Measurements from ENCODE around the gene MAGEH1. TPM values are rescaled to one million over a fixed set of nuclear protein-coding genes. Genes with fewer than 3 reads are reported as not detected.

The MAGEH1 gene
- total RNA-seq, 2 donors from 2014 or later, result 18.9 to 20.6 TPM

- Mint-ChIP-seq H3K36me3 (ENCODE audit: insufficient read depth in 2 of 2) (no peaks in the 10 kb centered on the region), H3K27ac (no peak overlapping the region), H3K4me3 (no peak overlapping the region), H3K9me3 (no peaks in the 10 kb centered on the region), H3K4me1 (ENCODE audit: low read depth) (no peaks in the 10 kb centered on the region), H3K27me3 (ENCODE audit: low read depth) (peaks cover 6% of the 10 kb centered on the region)
- DNase-seq (no peak), ATAC-seq (replicated peaks in 1 of 2) (no peak)
Observed at GRCh38 chrX:55480390-55481062, 28.6 kb downstream of the MAGEH1 start.

- Mint-ChIP-seq H3K36me3 (ENCODE audit: insufficient read depth in 2 of 2) (peaks cover 0 to 2% of the 10 kb centered on the region in 2 donors), H3K4me1 (ENCODE audit: low read depth) (peaks cover 5% of the 10 kb centered on the region), H3K27me3 (ENCODE audit: low read depth) (peaks cover 6% of the 10 kb centered on the region), H3K9me3 (no peaks in the 10 kb centered on the region), H3K27ac (no peak overlapping the region), H3K4me3 (no peak overlapping the region)
- DNase-seq (no peak), ATAC-seq (replicated peaks in 1 of 2) (no peak)
Observed at GRCh38 chrX:55484948-55485347, 33.0 kb downstream of the MAGEH1 start.

GRCh38 chrX:55486736-55487135, 34.8 kb downstream of the MAGEH1 start:
- no peak overlapping the region for H3K4me3 Mint-ChIP-seq
- no peak for DNase-seq
- peaks cover 0 to 2% of the 10 kb centered on the region in 2 donors for H3K36me3 Mint-ChIP-seq (ENCODE audit: insufficient read depth in 2 of 2)
- peaks cover 6% of the 10 kb centered on the region for H3K27me3 Mint-ChIP-seq (ENCODE audit: low read depth)
- no peaks in the 10 kb centered on the region for H3K9me3 Mint-ChIP-seq
- H3K27ac Mint-ChIP-seq, result no peak overlapping the region
- no peak for ATAC-seq (replicated peaks in 1 of 2)
- peaks cover 5% of the 10 kb centered on the region for H3K4me1 Mint-ChIP-seq (ENCODE audit: low read depth)

GRCh38 chrX:55487143-55487542, 35.2 kb downstream of the MAGEH1 start:
- no peak overlapping the region for H3K27ac Mint-ChIP-seq
- H3K4me1 Mint-ChIP-seq (ENCODE audit: low read depth), result peaks cover 5% of the 10 kb centered on the region
- peaks cover 1% of the 10 kb centered on the region for H3K27me3 Mint-ChIP-seq (ENCODE audit: low read depth)
- no peak for ATAC-seq (replicated peaks in 1 of 2)
- H3K36me3 Mint-ChIP-seq (ENCODE audit: insufficient read depth in 2 of 2), result peaks cover 0 to 2% of the 10 kb centered on the region in 2 donors
- peak overlapping the region in 1 of 2 donors; percentile 83 for H3K4me3 Mint-ChIP-seq
- no peaks in the 10 kb centered on the region for H3K9me3 Mint-ChIP-seq
- no peak for DNase-seq

- Mint-ChIP-seq H3K36me3 (ENCODE audit: insufficient read depth in 2 of 2) (peaks cover 0 to 2% of the 10 kb centered on the region in 2 donors), H3K4me1 (ENCODE audit: low read depth) (peaks cover 5% of the 10 kb centered on the region), H3K4me3 (peak overlapping the region; percentile 79 to 83), H3K27me3 (ENCODE audit: low read depth) (no peaks in the 10 kb centered on the region), H3K9me3 (no peaks in the 10 kb centered on the region), H3K27ac (no peak overlapping the region)
- DNase-seq, result no peak
- peak in 1 of 2 donors; percentile 8 for ATAC-seq (replicated peaks in 1 of 2)
Observed at GRCh38 chrX:55488006-55488592, 36.2 kb downstream of the MAGEH1 start.

- peak overlapping the region; percentile 94 to 96 for H3K4me3 Mint-ChIP-seq
- H3K27me3 Mint-ChIP-seq (ENCODE audit: low read depth), result no peaks in the 10 kb centered on the region
- DNase-seq, result peak; percentile 60 to 69
- H3K9me3 Mint-ChIP-seq, result no peaks in the 10 kb centered on the region
- H3K36me3 Mint-ChIP-seq (ENCODE audit: insufficient read depth in 2 of 2), result peaks cover 0 to 2% of the 10 kb centered on the region in 2 donors
- peak; percentile 78 to 82 for ATAC-seq (replicated peaks in 1 of 2)
- H3K27ac Mint-ChIP-seq, result peak overlapping the region; percentile 88
- H3K4me1 Mint-ChIP-seq (ENCODE audit: low read depth), result peaks cover 5% of the 10 kb centered on the region
Observed at GRCh38 chrX:55488593-55489313, 36.8 kb downstream of the MAGEH1 start.

GRCh38 chrX:55489314-55490009, 37.5 kb downstream of the MAGEH1 start, which contains the start of gene USP51:
TSS of gene USP51 (minus strand) at chrX:55489848. CDS start at chrX:55488939, 909 bp downstream.
- Mint-ChIP-seq H3K27me3 (ENCODE audit: low read depth) (no peaks in the 10 kb centered on the region), H3K4me3 (peak within 1 kb of the TSS; percentile 94 to 96), H3K36me3 (ENCODE audit: insufficient read depth in 2 of 2) (peaks cover 0 to 2% of the 10 kb centered on the region in 2 donors), H3K9me3 (no peaks in the 10 kb centered on the region), H3K4me1 (ENCODE audit: low read depth) (peaks cover 5% of the 10 kb centered on the region), H3K27ac (peak within 1 kb of the TSS; percentile 88)
- peak; percentile 55 to 61 for ATAC-seq (replicated peaks in 1 of 2)
- DNase-seq, result peak in 1 of 2 donors; percentile 30

- no peak for DNase-seq
- no peaks in the 10 kb centered on the region for H3K27me3 Mint-ChIP-seq (ENCODE audit: low read depth)
- peak overlapping the region; percentile 94 to 96 for H3K4me3 Mint-ChIP-seq
- ATAC-seq (replicated peaks in 1 of 2), result no peak
- H3K27ac Mint-ChIP-seq, result no peak overlapping the region
- no peaks in the 10 kb centered on the region for H3K9me3 Mint-ChIP-seq
- peaks cover 0 to 2% of the 10 kb centered on the region in 2 donors for H3K36me3 Mint-ChIP-seq (ENCODE audit: insufficient read depth in 2 of 2)
- peaks cover 5% of the 10 kb centered on the region for H3K4me1 Mint-ChIP-seq (ENCODE audit: low read depth)
Observed at GRCh38 chrX:55490121-55490520, 38.2 kb downstream of the MAGEH1 start.

- Mint-ChIP-seq H3K4me3 (peak overlapping the region in 1 of 2 donors; percentile 55), H3K27me3 (ENCODE audit: low read depth) (no peaks in the 10 kb centered on the region), H3K4me1 (ENCODE audit: low read depth) (peaks cover 5% of the 10 kb centered on the region), H3K9me3 (no peaks in the 10 kb centered on the region), H3K27ac (no peak overlapping the region), H3K36me3 (ENCODE audit: insufficient read depth in 2 of 2) (peaks cover 0 to 2% of the 10 kb centered on the region in 2 donors)
- DNase-seq (no peak), ATAC-seq (replicated peaks in 1 of 2) (no peak)
Observed at GRCh38 chrX:55490974-55491373, 39.0 kb downstream of the MAGEH1 start.

Other genes with a start within 250 kb of the MAGEH1 start
- gene PAGE5, start 231.8 kb upstream of the MAGEH1 start, total RNA-seq, result under 1 TPM in 1 of 2 donors, not detected in 1; 0.93 TPM
- not detected for gene PAGE3, start 187.2 kb upstream of the MAGEH1 start, total RNA-seq
- 1 to 10 TPM; 2.2 to 2.7 TPM for gene USP51, start 37.7 kb downstream of the MAGEH1 start, total RNA-seq
- not detected for gene FOXR2, start 171.3 kb downstream of the MAGEH1 start, total RNA-seq

Measured in activated T-cell treated with anti-CD3 and anti-CD28 coated beads, Interleukin-2, amount 50 U/mL, for 72 hours (primary cell).